HepG2 (cell line): ENCODE results near the gene CEP128. TPM values are rescaled to one million over a fixed set of nuclear protein-coding genes. Genes with fewer than 3 reads are reported as not detected.
A peak's percentile ranks its signal among the peaks of the same experiment; 100 is the strongest.

ENCODE experiments used
- ATAC-seq: fragments of 200-7000 bp; cut with Tn5 transposase; 3 replicates; pipeline ENCODE4 v1.9.1; 2020; ENCODE audit warnings: mild to moderate bottlenecking, moderate library complexity
- BruUV-seq: library from RNA; stranded (reverse); fragments of 400-500 nt; replicated peaks from 2 replicates; lab custom pipeline; 2021; lab: Mats Ljungman, UMichigan
- CTCF ChIA-PET: fragments of 300-600 bp; formaldehyde crosslinking; extraction: SDS; loops from one replicate; lab custom pipeline; 2021; ENCODE audit warnings: low total read pairs, inconsistent platforms, low intra/inter-chr PET ratio; lab: Yijun Ruan, JAX
- POLR2A ChIA-PET: fragments of 350-600 bp; sonication (Branson Sonifier 250); formaldehyde crosslinking; loops from one replicate; lab custom pipeline; 2020; ENCODE audit warnings: antibody characterized with exemption, inconsistent platforms; lab: Yijun Ruan, JAX
- DNase-seq: peaks from one replicate; pipeline ENCODE4 v3.0.0-alpha.2; 2015; ENCODE audit warnings: low spot score
- FAIRE-seq: peaks from 3 replicates; lab custom pipeline; 2011; peaks lifted over from hg19 to GRCh38; lab: Jason Lieb, UNC
- H2AFZ ChIP-seq: one replicate; pipeline ENCODE4 v1.6.1; 2011; ENCODE audit warnings: low read length, inconsistent platforms
- H3K27ac ChIP-seq: fragments of 300-600 bp; 3 replicates; pipeline ENCODE4 v1.8.0; 2011; ENCODE audit warnings: mixed run types, mild to moderate bottlenecking, mixed read lengths, low read length, inconsistent platforms; ENCODE audit not compliant: insufficient read depth; ENCODE audit errors: extremely low read length
- H3K27me3 ChIP-seq, 2 experiments: fragments of 200-600 bp in 1 of 2; 2 replicates in 1 of 2; 3 replicates in 1 of 2; pipeline versions ENCODE4 v1.6.0 to v1.8.0; 2011; ENCODE audit warnings: low read length in 2 of 2, mild to moderate bottlenecking in 2 of 2, moderate library complexity in 2 of 2, inconsistent platforms in 1 of 2; ENCODE audit not compliant: insufficient read depth in 2 of 2, control insufficient read depth in 1 of 2
- H3K36me3 ChIP-seq, 2 experiments: fragments of 200-600 bp in 1 of 2; replicated peaks in 1 of 2; 2 replicates in 1 of 2; 3 replicates in 1 of 2; pipeline versions ENCODE4 v1.5.1 to v1.8.0; 2011; ENCODE audit warnings: low read length in 2 of 2, inconsistent platforms in 1 of 2; ENCODE audit not compliant: insufficient read depth in 2 of 2, control insufficient read depth in 1 of 2
- H3K4me1 ChIP-seq: 2 replicates; pipeline ENCODE4 v1.5.1; 2012; ENCODE audit warnings: low read length, inconsistent platforms; ENCODE audit not compliant: insufficient read depth
- H3K4me2 ChIP-seq: 2 replicates; pipeline ENCODE4 v1.6.0; 2011; ENCODE audit warnings: low read depth, low read length, inconsistent platforms
- H3K4me3 ChIP-seq, 3 experiments: fragments of 200-600 bp in 1 of 3; sonication (generic), shearing (Covaris generic) in 1 of 3; replicated peaks in 1 of 3; 2 replicates each; pipeline ENCODE4 v1.5.1; 2011 to 2016; ENCODE audit warnings: low read length in 3 of 3, inconsistent platforms in 2 of 3, low read depth in 2 of 3, mild to moderate bottlenecking in 2 of 3, control low read depth in 1 of 3, mixed read lengths in 1 of 3; ENCODE audit not compliant: insufficient read depth in 1 of 3
- H3K79me2 ChIP-seq: one replicate; pipeline ENCODE4 v1.6.1; 2011; ENCODE audit warnings: low read length, inconsistent platforms; ENCODE audit not compliant: insufficient read depth
- H3K9ac ChIP-seq: 2 replicates; pipeline ENCODE4 v1.6.0; 2011; ENCODE audit warnings: mild to moderate bottlenecking, low read depth, low read length, inconsistent platforms; ENCODE audit not compliant: insufficient read depth
- H3K9me3 ChIP-seq: 2 replicates; pipeline ENCODE4 v1.5.1; 2012; ENCODE audit warnings: mild to moderate bottlenecking, low read length
- H4K20me1 ChIP-seq: 2 replicates; pipeline ENCODE4 v1.6.0; 2011; ENCODE audit warnings: inconsistent platforms, mild to moderate bottlenecking, low read length, moderate library complexity; ENCODE audit not compliant: insufficient read depth
- CREB1 ChIP-seq, 2 experiments: fragments of 450-650 bp in 1 of 2; IDR thresholded peaks; 2 replicates each; pipeline ENCODE4 v1.6.1; 2016 to 2017; ENCODE audit warnings: control low read depth in 1 of 2, mild to moderate bottlenecking in 1 of 2, missing compliant biosample characterization in 1 of 2, missing genetic modification characterization in 1 of 2
- MAFF ChIP-seq: IDR thresholded peaks from 2 replicates; pipeline ENCODE4 v1.6.1; 2011; ENCODE audit warnings: low read depth, low read length, improper control_type of control experiment
- MAFK ChIP-seq, 2 experiments: IDR thresholded peaks in 1 of 2; conservative IDR thresholded peaks in 1 of 2; 2 replicates each; pipeline ENCODE4 v1.6.1; 2011; ENCODE audit warnings: improper control_type of control experiment in 2 of 2, low read length in 2 of 2
- MYPOP ChIP-seq: sonication (generic); formaldehyde crosslinking; IDR thresholded peaks from 2 replicates; pipeline ENCODE4 v1.8.1; 2023; ENCODE audit warnings: mild to moderate bottlenecking, moderate library complexity, missing genetic modification reagents
- PHF5A ChIP-seq: IDR thresholded peaks from one replicate; pipeline ENCODE4 v1.6.1; 2018; ENCODE audit warnings: low read depth, missing genetic modification reagents; ENCODE audit not compliant: unreplicated experiment
- TARDBP ChIP-seq: sonication (generic); formaldehyde crosslinking; IDR thresholded peaks from 2 replicates; pipeline ENCODE4 v1.8.0; 2022; ENCODE audit warnings: mild to moderate bottlenecking, missing genetic modification reagents
- ZNF160 ChIP-seq: sonication (generic); formaldehyde crosslinking; IDR thresholded peaks from 2 replicates; pipeline ENCODE4 v1.8.0; 2022; ENCODE audit warnings: mild to moderate bottlenecking, inconsistent platforms, missing genetic modification reagents
- ZUFSP ChIP-seq: sonication (generic); formaldehyde crosslinking; IDR thresholded peaks from 2 replicates; pipeline ENCODE4 v1.9.0; 2021; ENCODE audit warnings: missing genetic modification reagents, mild to moderate bottlenecking, borderline replicate concordance
- WGBS: methylation state at CpG from one replicate; pipeline ENCODE4 v1.1.6; 2017; ENCODE audit warnings: low lambda C conversion rate; 5-methylcytosine and 5-hydroxymethylcytosine counted together
- in situ Hi-C: cut with HindIII; loops from 2 replicates; pipeline ENCODE4 v1.10.0; 2017; ENCODE audit warnings: low pct_unique_long_range_greater_than_20kb; ENCODE audit not compliant: extremely low pct_ligation_motif_present
- intact Hi-C: fragments of 100-400 bp; cut with micrococcal nuclease; formaldehyde crosslinking; loops from one replicate; pipeline ENCODE4 v1.10.0; 2022; ENCODE audit not compliant: unreplicated experiment
- polyA plus RNA-seq, 8 experiments: library from polyadenylated mRNA; depleted of rRNA in 3 of 8; stranded (reverse) in 7 of 8; unstranded in 1 of 8; fragments of >200 nt; fragmentation: Illumina TruSeq in 4 of 8; extraction: Trizol in 4 of 8; gene quantifications; 2 replicates each; pipeline versions ENCODE4 v1.2.1 to v1.2.3, GENCODE V29; 2011 to 2016; ENCODE audit warnings: low read depth in 4 of 8, missing spikeins in 1 of 8, mixed read lengths in 1 of 8; ENCODE audit not compliant: insufficient read depth in 1 of 8
- total RNA-seq, 5 experiments: library from RNA; depleted of rRNA; stranded (reverse); fragments of >200 nt; fragmentation: Illumina TruSeq; extraction: Trizol; gene quantifications; 2 replicates each; pipeline ENCODE4 v1.2.3, GENCODE V29; 2016; ENCODE audit warnings: low read depth in 1 of 5
- TF ChIP-seq, protein P1 (sequence below): sonication (generic); formaldehyde crosslinking; IDR thresholded peaks from 2 replicates; pipeline ENCODE4 v1.4.0; 2020; ENCODE audit warnings: missing genetic modification reagents, borderline replicate concordance
- TF ChIP-seq, protein P2 (sequence below): sonication (generic); formaldehyde crosslinking; IDR thresholded peaks from 2 replicates; pipeline ENCODE4 v1.5.0; 2020; ENCODE audit warnings: mild to moderate bottlenecking, low read depth, missing genetic modification reagents, borderline replicate concordance
- TF ChIP-seq, protein P3 (sequence below): sonication (generic); formaldehyde crosslinking; conservative IDR thresholded peaks from 2 replicates; pipeline ENCODE4 v1.4.0; 2020; ENCODE audit warnings: missing genetic modification reagents

Gene CEP128
- total and polyA plus RNA-seq, 2 of the 13 experiments (the other 11 are each of a cell fraction or from before 2014, with no cell fraction given): 1.3 to 7.5 TPM

DNA sequence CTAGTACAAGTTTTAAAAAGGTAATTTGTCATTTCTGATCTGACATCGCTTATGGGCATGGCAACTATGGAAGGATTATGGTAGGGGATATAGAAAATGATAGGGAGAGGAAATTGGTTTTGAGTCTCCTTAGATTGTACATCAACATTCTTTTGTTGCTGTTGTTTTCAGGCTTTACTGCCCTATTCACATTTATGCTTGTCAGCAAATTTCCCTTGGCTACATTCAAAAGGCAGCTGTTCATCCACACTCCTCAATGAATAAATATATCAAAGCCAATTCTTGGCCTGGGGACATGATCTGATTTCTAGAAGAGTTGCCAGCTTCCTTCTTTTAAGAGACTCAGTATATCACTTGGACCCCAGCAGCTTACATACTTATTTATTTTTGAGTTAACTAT lies 283.4 kb downstream of the CEP128 start:
- DNase-seq (no peak), ATAC-seq (no peak), FAIRE-seq (no peak)
- 93% methylated on average over 1 of the region's 1 CpG for WGBS
- Histone ChIP-seq H3K4me1 (peaks cover 27% of the 10 kb centered on the region), H3K27me3 (no peaks in the 10 kb centered on the region), H4K20me1 (no peaks in the 10 kb centered on the region), H3K27ac (no peak overlapping the region), H3K9ac (no peak overlapping the region), H3K9me3 (no peaks in the 10 kb centered on the region), H3K79me2 (no peaks in the 10 kb centered on the region), H2AFZ (peak overlapping the region; percentile 42), H3K4me3 (no peak overlapping the region), H3K36me3 (no peaks in the 10 kb centered on the region), H3K4me2 (peak overlapping the region; percentile 70; the same call in 1 of the 2 replicates)
- CTCF ChIA-PET: no interaction called here
- peak; percentile 86 to 91 for TF ChIP-seq MAFK (conservative IDR thresholded peaks at IDR 0.05 in 1 of 2, IDR thresholded peaks at IDR 0.05 in 1 of 2; ENCODE audit: low read length in 2 of 2)
- no peak for TF ChIP-seq TARDBP
- peak; percentile 85 for TF ChIP-seq MAFF
- intact Hi-C loops: no loop called here
- in situ Hi-C loops: no loop called here
- POLR2A ChIA-PET: no interaction called here
- BruUV-seq: no TSS peak

GRCh38 chr14:80653956-80654355 lies 287.6 kb downstream of the CEP128 start:
- Histone ChIP-seq H3K27me3 (no peaks in the 10 kb centered on the region), H3K4me1 (peaks cover 16% of the 10 kb centered on the region), H3K27ac (no peak overlapping the region), H3K9me3 (no peaks in the 10 kb centered on the region), H3K4me3 (no peak overlapping the region), H2AFZ (no peak overlapping the region), H3K9ac (no peak overlapping the region), H4K20me1 (no peaks in the 10 kb centered on the region), H3K4me2 (no peak overlapping the region), H3K79me2 (no peaks in the 10 kb centered on the region), H3K36me3 (no peaks in the 10 kb centered on the region)
- ATAC-seq (no peak), DNase-seq (no peak), FAIRE-seq (no peak)
- CTCF ChIA-PET: no interaction called here
- in situ Hi-C loops: no loop called here
- WGBS: 79% methylated on average over 3 of the region's 3 CpGs
- POLR2A ChIA-PET: no interaction called here
- intact Hi-C loops: no loop called here
- no TSS peak for BruUV-seq
- TF ChIP-seq PHF5A (CRISPR knock-in tag): no peak
- TF ChIP-seq, protein P1, sequence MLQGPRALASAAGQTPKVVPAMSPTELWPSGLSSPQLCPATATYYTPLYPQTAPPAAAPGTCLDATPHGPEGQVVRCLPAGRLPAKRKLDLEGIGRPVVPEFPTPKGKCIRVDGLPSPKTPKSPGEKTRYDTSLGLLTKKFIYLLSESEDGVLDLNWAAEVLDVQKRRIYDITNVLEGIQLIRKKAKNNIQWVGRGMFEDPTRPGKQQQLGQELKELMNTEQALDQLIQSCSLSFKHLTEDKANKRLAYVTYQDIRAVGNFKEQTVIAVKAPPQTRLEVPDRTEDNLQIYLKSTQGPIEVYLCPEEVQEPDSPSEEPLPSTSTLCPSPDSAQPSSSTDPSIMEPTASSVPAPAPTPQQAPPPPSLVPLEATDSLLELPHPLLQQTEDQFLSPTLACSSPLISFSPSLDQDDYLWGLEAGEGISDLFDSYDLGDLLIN (CRISPR knock-in tag): no peak
- TF ChIP-seq ZUFSP (CRISPR knock-in tag): no peak
- TF ChIP-seq, protein P2, sequence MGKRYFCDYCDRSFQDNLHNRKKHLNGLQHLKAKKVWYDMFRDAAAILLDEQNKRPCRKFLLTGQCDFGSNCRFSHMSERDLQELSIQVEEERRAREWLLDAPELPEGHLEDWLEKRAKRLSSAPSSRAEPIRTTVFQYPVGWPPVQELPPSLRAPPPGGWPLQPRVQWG (CRISPR knock-in tag): no peak
- TF ChIP-seq, protein P3, sequence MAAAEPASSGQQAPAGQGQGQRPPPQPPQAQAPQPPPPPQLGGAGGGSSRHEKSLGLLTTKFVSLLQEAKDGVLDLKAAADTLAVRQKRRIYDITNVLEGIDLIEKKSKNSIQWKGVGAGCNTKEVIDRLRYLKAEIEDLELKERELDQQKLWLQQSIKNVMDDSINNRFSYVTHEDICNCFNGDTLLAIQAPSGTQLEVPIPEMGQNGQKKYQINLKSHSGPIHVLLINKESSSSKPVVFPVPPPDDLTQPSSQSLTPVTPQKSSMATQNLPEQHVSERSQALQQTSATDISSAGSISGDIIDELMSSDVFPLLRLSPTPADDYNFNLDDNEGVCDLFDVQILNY (CRISPR knock-in tag): no peak
- no peak for TF ChIP-seq CREB1 (IDR thresholded peaks at IDR 0.05)
- TF ChIP-seq CREB1 (CRISPR knock-in tag; IDR thresholded peaks at IDR 0.05): no peak
- no peak for TF ChIP-seq ZNF160 (CRISPR knock-in tag)
- no peak for TF ChIP-seq MYPOP (CRISPR knock-in tag)
